ENCODE results near the gene ZNF668. TPM values are rescaled to one million over a fixed set of nuclear protein-coding genes. Genes with fewer than 3 reads are reported as not detected.
"Not testable (repeated sequence)": the region's sequence is repeated elsewhere in the genome, so short reads cannot be mapped to it uniquely, and the experiment has no call there.

ZNF668 gene
- total and polyA plus RNA-seq, 2 donors, result 4.3 to 7.1 TPM

DNA sequence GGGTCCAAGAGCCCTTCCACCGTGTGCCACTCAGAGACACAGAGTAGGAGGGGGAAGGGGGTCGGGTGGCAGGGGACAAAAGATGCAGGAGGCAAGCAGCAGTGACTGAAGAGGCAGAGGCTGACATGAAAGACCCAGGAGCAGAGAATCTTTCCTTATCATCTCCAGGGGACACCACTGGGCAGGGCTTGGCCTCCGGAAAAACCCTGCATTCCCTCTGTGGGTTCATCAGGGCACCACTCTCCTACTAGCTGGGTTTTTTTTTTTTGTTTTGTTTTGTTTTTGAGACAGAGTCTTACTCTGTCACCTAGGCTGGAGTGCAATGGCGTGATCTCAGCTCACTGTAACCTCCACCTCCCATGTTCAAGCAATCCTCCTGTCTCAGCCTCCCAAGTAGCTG is 42.8 kb downstream of the ZNF668 start:
- no peak overlapping the region for H3K4me3 ChIP-seq (ENCODE audit: low read length in 2 of 2)
- no peak for DNase-seq (ENCODE audit: low read depth in 6 of 9, low spot score in 9 of 9)
- WGBS, result 97% methylated on average over 4 of the region's 4 CpGs
- no peaks in the 10 kb centered on the region for H3K9me3 ChIP-seq (ENCODE audit: control insufficient read depth in 2 of 2, insufficient read depth in 1 of 2, low read length in 1 of 2)
- H3K27ac ChIP-seq (ENCODE audit: low read depth in 1 of 2, low read length in 1 of 2), result no peak overlapping the region
- peaks cover 5 to 14% of the 10 kb centered on the region in 2 donors for H3K36me3 ChIP-seq (ENCODE audit: control insufficient read depth in 2 of 2, insufficient read depth in 2 of 2, low read length in 1 of 2)
- peaks cover 4 to 14% of the 10 kb centered on the region in 2 donors for H3K4me1 ChIP-seq (ENCODE audit: control insufficient read depth in 2 of 2, insufficient read depth in 2 of 2, low read length in 2 of 2)
- H3K27me3 ChIP-seq (ENCODE audit: control insufficient read depth in 2 of 2, insufficient read depth in 1 of 2, low read length in 1 of 2), result no peaks in the 10 kb centered on the region

DNA sequence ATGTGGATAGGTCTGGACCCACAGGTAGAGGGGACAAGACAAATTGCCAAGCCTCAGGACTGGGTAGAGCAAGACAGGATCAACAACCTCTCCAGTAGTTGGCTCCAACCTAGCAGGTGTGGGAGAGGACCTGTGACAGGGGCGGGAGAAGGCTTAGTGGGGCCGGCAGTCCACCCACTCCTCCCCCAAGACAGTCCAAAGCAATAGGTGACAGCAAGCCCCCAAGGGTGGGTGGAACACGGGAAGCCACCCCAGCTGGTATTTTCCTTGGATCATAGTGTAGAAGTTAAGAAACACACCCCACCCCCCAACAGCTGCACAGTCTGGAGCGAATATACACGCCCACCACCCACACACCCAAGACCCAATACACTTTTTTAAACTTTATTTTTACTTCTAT is 44.8 kb downstream of the ZNF668 start:
- Histone ChIP-seq H3K27ac (ENCODE audit: low read depth in 1 of 2, low read length in 1 of 2) (no peak overlapping the region), H3K4me1 (ENCODE audit: control insufficient read depth in 2 of 2, insufficient read depth in 2 of 2, low read length in 2 of 2) (peaks cover under 1 to 11% of the 10 kb centered on the region in 2 donors), H3K9me3 (ENCODE audit: control insufficient read depth in 2 of 2, insufficient read depth in 1 of 2, low read length in 1 of 2) (no peaks in the 10 kb centered on the region), H3K4me3 (ENCODE audit: low read length in 2 of 2) (no peak overlapping the region), H3K36me3 (ENCODE audit: control insufficient read depth in 2 of 2, insufficient read depth in 2 of 2, low read length in 1 of 2) (no peaks in the 10 kb centered on the region), H3K27me3 (ENCODE audit: control insufficient read depth in 2 of 2, insufficient read depth in 1 of 2, low read length in 1 of 2) (no peaks in the 10 kb centered on the region)
- DNase-seq (ENCODE audit: low read depth in 6 of 9, low spot score in 9 of 9), result no peak
- WGBS, result 96% methylated on average over 5 of the region's 5 CpGs

DNA sequence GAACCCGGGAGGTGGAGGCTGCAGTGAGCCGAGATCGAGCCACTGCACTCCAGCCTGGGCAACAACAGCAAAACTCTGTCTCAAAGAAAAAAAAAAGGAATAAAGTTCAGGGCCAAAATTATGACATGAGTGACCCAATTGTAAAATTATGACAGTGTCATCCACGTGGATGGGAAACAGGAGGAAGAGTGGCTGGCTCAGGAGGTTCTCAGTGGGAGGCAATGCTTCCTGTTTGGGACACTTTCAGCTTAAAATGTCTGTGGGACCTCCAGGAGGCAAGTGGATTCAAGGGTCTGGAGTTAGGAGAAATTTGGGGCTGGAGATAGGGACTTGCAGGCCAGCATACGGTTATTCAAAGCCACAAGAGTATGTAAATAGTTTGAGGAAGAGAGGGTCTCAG is 48.7 kb downstream of the ZNF668 start:
- Histone ChIP-seq H3K36me3 (ENCODE audit: control insufficient read depth in 2 of 2, insufficient read depth in 2 of 2, low read length in 1 of 2) (no peaks in the 10 kb centered on the region), H3K9me3 (ENCODE audit: control insufficient read depth in 2 of 2, insufficient read depth in 1 of 2, low read length in 1 of 2) (no peaks in the 10 kb centered on the region), H3K4me3 (ENCODE audit: low read length in 2 of 2) (no peak overlapping the region), H3K27ac (ENCODE audit: low read depth in 1 of 2, low read length in 1 of 2) (no peak overlapping the region), H3K4me1 (ENCODE audit: control insufficient read depth in 2 of 2, insufficient read depth in 2 of 2, low read length in 2 of 2) (no peaks in the 10 kb centered on the region), H3K27me3 (ENCODE audit: control insufficient read depth in 2 of 2, insufficient read depth in 1 of 2, low read length in 1 of 2) (no peaks in the 10 kb centered on the region)
- no peak for DNase-seq (ENCODE audit: low read depth in 6 of 9, low spot score in 9 of 9)
- 93% methylated on average over 5 of the region's 5 CpGs for WGBS

DNA sequence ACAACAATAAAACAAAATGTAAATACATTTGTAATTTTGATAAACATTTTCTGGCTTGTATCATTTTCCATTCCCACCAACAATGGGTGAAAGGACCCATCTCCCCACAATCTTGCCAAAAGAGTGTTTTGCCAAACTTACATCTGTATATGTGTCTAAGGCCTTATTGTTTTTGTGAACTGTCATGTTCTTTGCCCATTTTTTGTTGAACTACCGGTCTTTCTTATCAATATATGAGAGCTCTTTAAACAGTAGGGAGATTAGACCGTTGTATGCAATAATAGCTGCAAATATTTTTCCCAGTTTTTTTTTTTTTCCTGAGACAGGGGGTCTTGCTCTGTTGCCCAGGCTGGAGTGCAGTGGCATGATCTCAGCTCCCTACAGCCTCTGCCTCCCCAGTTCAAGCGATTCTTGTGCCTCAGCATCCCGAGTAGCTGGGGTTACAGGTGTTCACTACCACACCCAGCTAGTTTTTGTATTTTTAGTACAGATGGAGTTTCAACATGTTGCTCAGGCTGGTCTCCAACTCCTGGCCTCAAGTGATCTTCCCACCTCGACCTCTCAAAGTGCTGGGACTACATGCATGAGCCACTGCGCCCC is 50.3 kb downstream of the ZNF668 start:
- H3K9me3 ChIP-seq (ENCODE audit: control insufficient read depth in 2 of 2, insufficient read depth in 1 of 2, low read length in 1 of 2), result no peaks in the 10 kb centered on the region
- H3K36me3 ChIP-seq (ENCODE audit: control insufficient read depth in 2 of 2, insufficient read depth in 2 of 2, low read length in 1 of 2), result no peaks in the 10 kb centered on the region
- H3K4me1 ChIP-seq (ENCODE audit: control insufficient read depth in 2 of 2, insufficient read depth in 2 of 2, low read length in 2 of 2), result no peaks in the 10 kb centered on the region
- no peaks in the 10 kb centered on the region for H3K27me3 ChIP-seq (ENCODE audit: control insufficient read depth in 2 of 2, insufficient read depth in 1 of 2, low read length in 1 of 2)
- no peak overlapping the region for H3K4me3 ChIP-seq (ENCODE audit: low read length in 2 of 2)
- 95% methylated on average over 6 of the region's 6 CpGs for WGBS
- no peak for DNase-seq (ENCODE audit: low read depth in 6 of 9, low spot score in 9 of 9)
- no peak overlapping the region for H3K27ac ChIP-seq (ENCODE audit: low read depth in 1 of 2, low read length in 1 of 2)

DNA sequence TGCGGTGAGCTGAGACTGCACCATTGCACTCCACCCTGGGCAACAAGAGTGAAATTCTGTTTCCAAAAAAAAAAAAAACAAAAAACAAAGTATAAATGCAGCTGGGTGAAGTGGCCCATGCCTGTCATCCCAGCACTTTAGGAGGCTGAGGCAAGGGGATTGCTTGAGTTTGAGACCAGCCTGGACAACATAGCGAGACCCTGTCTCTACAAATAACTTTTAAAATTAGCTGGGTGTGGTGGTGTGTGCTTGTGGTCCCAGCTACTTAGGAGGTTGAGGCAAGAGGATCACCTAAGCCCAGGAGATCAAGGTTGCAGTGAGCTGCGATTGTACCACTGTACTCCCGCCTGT is 50.8 kb downstream of the ZNF668 start:
- no peak overlapping the region for H3K27ac ChIP-seq (ENCODE audit: low read depth in 1 of 2, low read length in 1 of 2)
- WGBS, result 98% methylated on average over 4 of the region's 4 CpGs
- no peaks in the 10 kb centered on the region for H3K9me3 ChIP-seq (ENCODE audit: control insufficient read depth in 2 of 2, insufficient read depth in 1 of 2, low read length in 1 of 2)
- H3K4me1 ChIP-seq (ENCODE audit: control insufficient read depth in 2 of 2, insufficient read depth in 2 of 2, low read length in 2 of 2), result no peaks in the 10 kb centered on the region
- no peaks in the 10 kb centered on the region for H3K36me3 ChIP-seq (ENCODE audit: control insufficient read depth in 2 of 2, insufficient read depth in 2 of 2, low read length in 1 of 2)
- H3K27me3 ChIP-seq (ENCODE audit: control insufficient read depth in 2 of 2, insufficient read depth in 1 of 2, low read length in 1 of 2), result no peaks in the 10 kb centered on the region
- DNase-seq (ENCODE audit: low read depth in 6 of 9, low spot score in 9 of 9), result no peak
- H3K4me3 ChIP-seq (ENCODE audit: low read length in 2 of 2), result no peak overlapping the region

DNA sequence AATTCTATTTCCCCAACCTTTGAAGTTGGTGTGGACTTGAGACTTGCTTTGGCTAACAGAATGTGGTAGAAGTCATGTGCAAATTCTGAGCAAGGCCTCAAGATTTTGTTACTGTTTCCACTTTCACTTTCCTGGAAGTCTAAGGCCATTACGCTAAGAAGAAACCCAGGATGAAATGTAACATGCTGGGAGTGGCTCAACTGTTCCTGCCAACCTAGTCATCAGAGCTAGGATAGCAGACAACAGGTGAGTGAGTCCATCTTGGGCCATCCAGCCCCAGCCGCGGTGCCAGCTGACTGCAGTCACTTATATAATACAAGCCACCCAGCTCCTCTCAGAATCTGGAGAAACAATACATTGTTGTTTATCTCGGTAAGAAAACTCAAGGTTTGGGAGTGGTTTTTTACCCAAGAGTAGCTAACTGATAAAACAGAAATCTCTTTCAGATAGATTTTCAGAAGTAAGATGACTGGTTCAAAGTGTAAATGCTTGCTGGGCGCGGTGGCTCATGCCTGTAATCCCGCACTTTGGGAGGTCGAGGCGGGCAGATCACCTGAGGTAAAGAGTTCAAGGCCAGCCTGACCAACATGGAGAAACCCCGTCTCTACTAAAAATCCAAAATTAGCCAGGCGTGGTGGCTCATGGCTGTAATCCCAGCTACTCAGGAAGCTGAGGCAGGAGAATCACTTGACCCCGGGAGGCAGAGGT is 51.3 kb downstream of the ZNF668 start:
- Histone ChIP-seq H3K4me3 (ENCODE audit: low read length in 2 of 2) (no peak overlapping the region), H3K9me3 (ENCODE audit: control insufficient read depth in 2 of 2, insufficient read depth in 1 of 2, low read length in 1 of 2) (no peaks in the 10 kb centered on the region), H3K36me3 (ENCODE audit: control insufficient read depth in 2 of 2, insufficient read depth in 2 of 2, low read length in 1 of 2) (no peaks in the 10 kb centered on the region), H3K27ac (ENCODE audit: low read depth in 1 of 2, low read length in 1 of 2) (no peak overlapping the region), H3K27me3 (ENCODE audit: control insufficient read depth in 2 of 2, insufficient read depth in 1 of 2, low read length in 1 of 2) (no peaks in the 10 kb centered on the region), H3K4me1 (ENCODE audit: control insufficient read depth in 2 of 2, insufficient read depth in 2 of 2, low read length in 2 of 2) (no peaks in the 10 kb centered on the region)
- DNase-seq (ENCODE audit: low read depth in 6 of 9, low spot score in 9 of 9), result no peak
- WGBS, result 97% methylated on average over 12 of the region's 12 CpGs

DNA sequence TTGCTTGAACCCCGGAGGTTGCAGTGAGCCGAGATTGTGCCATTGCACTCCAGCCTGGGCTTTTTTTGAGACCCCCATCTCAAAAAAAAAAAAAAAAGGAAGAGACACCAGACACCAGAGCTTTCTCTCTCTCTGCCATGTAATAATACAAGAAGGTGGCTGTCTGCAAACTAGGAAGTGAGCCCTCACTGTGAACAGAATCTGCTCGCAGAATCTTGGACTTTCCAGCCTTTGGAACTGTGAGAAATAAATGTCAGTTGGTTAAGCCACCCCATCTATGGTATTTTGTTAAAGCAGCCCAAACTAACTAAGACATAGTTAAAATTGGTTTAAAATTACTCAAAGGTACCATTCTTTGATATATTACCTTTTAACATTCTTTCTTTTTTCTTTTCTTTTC is 53.5 kb downstream of the ZNF668 start:
- WGBS, result 97% methylated on average over 3 of the region's 3 CpGs
- no peak overlapping the region for H3K27ac ChIP-seq (ENCODE audit: low read depth in 1 of 2, low read length in 1 of 2)
- no peaks in the 10 kb centered on the region for H3K36me3 ChIP-seq (ENCODE audit: control insufficient read depth in 2 of 2, insufficient read depth in 2 of 2, low read length in 1 of 2)
- H3K4me1 ChIP-seq (ENCODE audit: control insufficient read depth in 2 of 2, insufficient read depth in 2 of 2, low read length in 2 of 2), result no peaks in the 10 kb centered on the region
- no peak for DNase-seq (ENCODE audit: low read depth in 6 of 9, low spot score in 9 of 9)
- H3K27me3 ChIP-seq (ENCODE audit: control insufficient read depth in 2 of 2, insufficient read depth in 1 of 2, low read length in 1 of 2), result peaks cover 0 to 3% of the 10 kb centered on the region in 2 donors
- H3K9me3 ChIP-seq (ENCODE audit: control insufficient read depth in 2 of 2, insufficient read depth in 1 of 2, low read length in 1 of 2), result no peaks in the 10 kb centered on the region
- H3K4me3 ChIP-seq (ENCODE audit: low read length in 2 of 2), result no peak overlapping the region

DNA sequence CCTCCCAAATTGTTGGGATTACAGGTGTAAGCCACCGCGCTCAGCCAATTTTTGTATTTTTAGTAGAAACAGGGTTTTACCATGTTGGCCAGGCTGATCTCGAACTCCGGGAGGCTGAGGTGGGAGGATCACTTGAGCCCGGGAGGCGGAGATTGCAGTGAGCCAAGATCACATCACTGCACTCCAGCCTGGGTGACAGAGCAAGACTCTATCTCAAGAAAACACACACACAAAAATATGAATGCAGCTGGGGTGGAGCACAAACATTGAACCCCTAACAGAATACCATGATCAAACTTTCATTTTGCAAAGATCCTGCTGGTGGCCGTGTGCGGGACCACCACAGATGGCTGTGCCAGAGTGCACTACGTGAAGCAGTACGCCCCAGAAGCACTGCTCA is 56.3 kb downstream of the ZNF668 start:
- H3K27me3 ChIP-seq (ENCODE audit: control insufficient read depth in 2 of 2, insufficient read depth in 1 of 2, low read length in 1 of 2); H3K27ac ChIP-seq (ENCODE audit: low read depth in 1 of 2, low read length in 1 of 2); H3K9me3 ChIP-seq (ENCODE audit: control insufficient read depth in 2 of 2, insufficient read depth in 1 of 2, low read length in 1 of 2); DNase-seq (ENCODE audit: low read depth in 6 of 9, low spot score in 9 of 9); H3K4me3 ChIP-seq (ENCODE audit: low read length in 2 of 2); H3K4me1 ChIP-seq (ENCODE audit: control insufficient read depth in 2 of 2, insufficient read depth in 2 of 2, low read length in 2 of 2); H3K36me3 ChIP-seq (ENCODE audit: control insufficient read depth in 2 of 2, insufficient read depth in 2 of 2, low read length in 1 of 2): not testable (repeated sequence)
- 96% methylated on average over 10 of the region's 10 CpGs for WGBS

DNA sequence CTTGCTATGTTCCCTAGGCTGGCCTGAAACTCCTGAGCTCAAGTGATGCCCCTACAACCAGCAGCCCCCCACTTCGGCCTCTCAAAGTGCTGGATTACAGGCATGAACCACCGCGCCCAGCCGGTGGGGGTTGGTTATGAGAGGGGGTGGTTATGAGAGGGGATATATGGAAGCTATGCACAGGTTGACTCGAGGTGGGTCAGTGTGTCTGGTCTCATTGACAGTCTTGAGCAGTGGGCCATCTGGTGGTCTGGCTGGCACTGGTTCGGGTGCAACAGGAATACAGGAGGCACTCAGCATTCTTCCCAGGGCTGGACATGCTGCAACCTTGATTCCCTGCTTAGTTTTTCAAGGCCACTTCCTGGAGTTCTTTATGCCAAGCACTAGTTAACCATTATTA is 58.0 kb downstream of the ZNF668 start:
- peaks cover 0 to 24% of the 10 kb centered on the region in 2 donors for H3K27me3 ChIP-seq (ENCODE audit: control insufficient read depth in 2 of 2, insufficient read depth in 1 of 2, low read length in 1 of 2)
- no peak for DNase-seq (ENCODE audit: low read depth in 6 of 9, low spot score in 9 of 9)
- no peaks in the 10 kb centered on the region for H3K9me3 ChIP-seq (ENCODE audit: control insufficient read depth in 2 of 2, insufficient read depth in 1 of 2, low read length in 1 of 2)
- no peak overlapping the region for H3K27ac ChIP-seq (ENCODE audit: low read depth in 1 of 2, low read length in 1 of 2)
- H3K36me3 ChIP-seq (ENCODE audit: control insufficient read depth in 2 of 2, insufficient read depth in 2 of 2, low read length in 1 of 2), result no peaks in the 10 kb centered on the region
- 81% methylated on average over 6 of the region's 6 CpGs for WGBS
- H3K4me3 ChIP-seq (ENCODE audit: low read length in 2 of 2), result no peak overlapping the region
- peaks cover 0 to 2% of the 10 kb centered on the region in 2 donors for H3K4me1 ChIP-seq (ENCODE audit: control insufficient read depth in 2 of 2, insufficient read depth in 2 of 2, low read length in 2 of 2)
